Suprapubic skin (tissue), 3 donors: ENCODE results near the gene CDC25B.

Experiments used
- POLR2A ChIP-seq, 2 donors: fragments of 450-650 bp; IDR thresholded peaks; one replicate each; pipeline ENCODE4 v1.6.1; 2017; ENCODE audit warnings: antibody characterized with exemption in 2 of 2, mild to moderate bottlenecking in 2 of 2, moderate library complexity in 2 of 2
- TF ChIP-seq, protein P1 (sequence below), 2 donors: fragments of 200-600 bp in 1 of 2; fragments of 450-650 bp in 1 of 2; sonication (generic) in 1 of 2; IDR thresholded peaks; one replicate each; pipeline ENCODE4 v1.5.1; 2016 to 2019; ENCODE audit warnings: antibody characterized with exemption in 2 of 2, mild to moderate bottlenecking in 1 of 2, moderate library complexity in 1 of 2

DNA sequence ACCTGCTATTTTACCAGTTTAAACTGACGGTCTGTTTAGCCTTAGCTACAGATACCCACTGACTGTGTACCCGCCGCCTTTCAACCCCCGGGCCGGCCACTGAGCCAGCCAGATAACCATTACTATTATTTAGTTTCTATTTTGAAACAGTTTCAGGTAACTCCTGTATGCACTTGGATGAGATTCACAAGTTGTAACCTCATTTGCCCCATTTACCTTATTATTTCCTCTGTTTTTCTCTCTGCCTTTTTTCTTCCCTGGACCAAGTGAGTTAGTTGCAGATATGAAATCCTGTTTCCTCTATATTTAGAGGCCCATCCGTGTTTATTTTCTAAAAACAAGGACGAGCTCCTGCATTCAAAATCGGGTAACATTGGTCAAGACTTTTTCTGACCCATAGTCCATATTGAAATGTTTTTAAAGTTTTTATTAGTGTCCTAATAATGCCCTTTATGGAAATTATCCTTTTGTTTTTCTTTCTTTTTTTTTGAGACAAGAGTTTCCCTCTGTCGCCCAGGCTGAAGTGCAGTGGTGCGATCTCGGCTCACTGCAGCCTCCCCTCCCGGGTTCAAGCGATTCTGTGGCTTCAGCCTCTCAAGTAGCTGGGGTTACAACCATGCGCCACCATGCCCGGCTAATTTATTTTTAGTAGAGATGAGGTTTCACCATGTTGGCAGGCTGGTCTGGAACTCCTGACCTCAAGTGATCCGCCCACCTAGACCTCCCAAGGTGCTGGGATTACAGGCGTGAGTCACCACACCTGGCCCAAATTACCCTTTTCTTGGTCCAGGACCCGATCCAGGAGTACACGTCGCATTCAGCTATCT, 25.0 kb downstream of the CDC25B start:
- no peak for TF ChIP-seq POLR2A (IDR thresholded peaks at IDR 0.05)
- TF ChIP-seq, protein P1, sequence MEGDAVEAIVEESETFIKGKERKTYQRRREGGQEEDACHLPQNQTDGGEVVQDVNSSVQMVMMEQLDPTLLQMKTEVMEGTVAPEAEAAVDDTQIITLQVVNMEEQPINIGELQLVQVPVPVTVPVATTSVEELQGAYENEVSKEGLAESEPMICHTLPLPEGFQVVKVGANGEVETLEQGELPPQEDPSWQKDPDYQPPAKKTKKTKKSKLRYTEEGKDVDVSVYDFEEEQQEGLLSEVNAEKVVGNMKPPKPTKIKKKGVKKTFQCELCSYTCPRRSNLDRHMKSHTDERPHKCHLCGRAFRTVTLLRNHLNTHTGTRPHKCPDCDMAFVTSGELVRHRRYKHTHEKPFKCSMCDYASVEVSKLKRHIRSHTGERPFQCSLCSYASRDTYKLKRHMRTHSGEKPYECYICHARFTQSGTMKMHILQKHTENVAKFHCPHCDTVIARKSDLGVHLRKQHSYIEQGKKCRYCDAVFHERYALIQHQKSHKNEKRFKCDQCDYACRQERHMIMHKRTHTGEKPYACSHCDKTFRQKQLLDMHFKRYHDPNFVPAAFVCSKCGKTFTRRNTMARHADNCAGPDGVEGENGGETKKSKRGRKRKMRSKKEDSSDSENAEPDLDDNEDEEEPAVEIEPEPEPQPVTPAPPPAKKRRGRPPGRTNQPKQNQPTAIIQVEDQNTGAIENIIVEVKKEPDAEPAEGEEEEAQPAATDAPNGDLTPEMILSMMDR (IDR thresholded peaks at IDR 0.05): no peak
